Osteoblast (primary cell): ENCODE measurements around the gene TMEM250. TPM values are rescaled to one million over a fixed set of nuclear protein-coding genes. Genes with fewer than 3 reads are reported as not detected.

Experiments used
- DNase-seq: peaks from one replicate; pipeline ENCODE4 v3.0.0; 2011; ENCODE audit warnings: low spot score, mixed read lengths; ENCODE audit not compliant: insufficient read length; ENCODE audit errors: missing footprints
- H2AFZ ChIP-seq: 2 replicates; pipeline ENCODE4 v1.6.0; 2011; ENCODE audit warnings: mild to moderate bottlenecking, low read length
- H3K27ac ChIP-seq: 2 replicates; pipeline ENCODE4 v1.5.1; 2011; ENCODE audit warnings: mild to moderate bottlenecking, low read depth, low read length, moderate library complexity
- H3K27me3 ChIP-seq: 2 replicates; pipeline ENCODE4 v1.6.0; 2012; ENCODE audit warnings: mild to moderate bottlenecking, control low read depth, inconsistent platforms, low read length, moderate library complexity; ENCODE audit not compliant: insufficient read depth
- H3K36me3 ChIP-seq: 2 replicates; pipeline ENCODE4 v1.5.1; 2011; ENCODE audit warnings: mild to moderate bottlenecking, low read length, control low read depth, moderate library complexity; ENCODE audit not compliant: insufficient read depth
- H3K4me1 ChIP-seq: 2 replicates; pipeline ENCODE4 v1.5.1; 2011; ENCODE audit warnings: mild to moderate bottlenecking, low read length, control low read depth, moderate library complexity; ENCODE audit not compliant: insufficient read depth
- H3K4me2 ChIP-seq: 2 replicates; pipeline ENCODE4 v1.6.0; 2011; ENCODE audit warnings: mild to moderate bottlenecking, low read length; ENCODE audit not compliant: insufficient read depth
- H3K4me3 ChIP-seq: fragments of 200-600 bp; sonication (generic); 3 replicates; pipeline ENCODE4 v1.5.1; 2012; ENCODE audit warnings: mild to moderate bottlenecking, low read length, inconsistent platforms; ENCODE audit not compliant: insufficient read depth
- H3K79me2 ChIP-seq: 2 replicates; pipeline ENCODE4 v1.6.0; 2012; ENCODE audit warnings: mild to moderate bottlenecking, low read length, control low read depth, inconsistent platforms; ENCODE audit not compliant: insufficient read depth
- H3K9me3 ChIP-seq: 2 replicates; pipeline ENCODE4 v1.5.1; 2011; ENCODE audit warnings: low read depth, low read length, control low read depth
- H4K20me1 ChIP-seq: 2 replicates; pipeline ENCODE4 v1.6.0; 2012; ENCODE audit warnings: mild to moderate bottlenecking, low read length, control low read depth; ENCODE audit not compliant: insufficient read depth
- CTCF ChIP-seq: IDR thresholded peaks from 2 replicates; pipeline ENCODE4 v1.5.1; 2011; ENCODE audit warnings: mild to moderate bottlenecking, low read depth, low read length, moderate library complexity; ENCODE audit errors: extremely low read depth
- total RNA-seq: library from RNA; depleted of rRNA; stranded (reverse); fragments of >200 nt; gene quantifications from 2 replicates; pipeline ENCODE4 v1.2.3, GENCODE V29; 2012

TMEM250 gene
- total RNA-seq, 1 donor, result 65.5 TPM

DNA sequence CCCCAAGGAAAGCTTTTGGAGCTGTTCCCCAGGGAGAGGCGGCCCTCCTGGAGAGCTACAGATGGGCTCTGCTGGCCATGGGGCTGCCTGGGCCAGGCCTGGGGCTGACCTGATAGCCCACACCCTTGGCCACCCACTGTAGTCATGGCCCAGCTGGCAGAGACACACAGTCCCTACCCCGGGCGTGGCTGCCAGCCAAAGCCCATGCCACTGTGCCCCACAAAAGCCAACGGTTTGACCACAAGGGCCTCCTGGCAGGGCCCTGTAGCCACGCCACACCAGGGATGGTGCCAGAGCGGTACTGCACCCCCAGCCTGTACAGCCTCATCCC lies 38.8 kb downstream of the TMEM250 start:
- Histone ChIP-seq H3K36me3 (peaks cover under 1% of the 10 kb centered on the region), H3K27ac (no peak overlapping the region), H3K9me3 (no peaks in the 10 kb centered on the region), H3K4me2 (no peak overlapping the region), H3K27me3 (no peaks in the 10 kb centered on the region), H3K4me1 (no peaks in the 10 kb centered on the region), H3K79me2 (peaks cover 93% of the 10 kb centered on the region), H3K4me3 (no peak overlapping the region), H4K20me1 (peaks cover 70% of the 10 kb centered on the region), H2AFZ (no peak overlapping the region)
- DNase-seq, result peak; percentile 80
- no peak for TF ChIP-seq CTCF

DNA sequence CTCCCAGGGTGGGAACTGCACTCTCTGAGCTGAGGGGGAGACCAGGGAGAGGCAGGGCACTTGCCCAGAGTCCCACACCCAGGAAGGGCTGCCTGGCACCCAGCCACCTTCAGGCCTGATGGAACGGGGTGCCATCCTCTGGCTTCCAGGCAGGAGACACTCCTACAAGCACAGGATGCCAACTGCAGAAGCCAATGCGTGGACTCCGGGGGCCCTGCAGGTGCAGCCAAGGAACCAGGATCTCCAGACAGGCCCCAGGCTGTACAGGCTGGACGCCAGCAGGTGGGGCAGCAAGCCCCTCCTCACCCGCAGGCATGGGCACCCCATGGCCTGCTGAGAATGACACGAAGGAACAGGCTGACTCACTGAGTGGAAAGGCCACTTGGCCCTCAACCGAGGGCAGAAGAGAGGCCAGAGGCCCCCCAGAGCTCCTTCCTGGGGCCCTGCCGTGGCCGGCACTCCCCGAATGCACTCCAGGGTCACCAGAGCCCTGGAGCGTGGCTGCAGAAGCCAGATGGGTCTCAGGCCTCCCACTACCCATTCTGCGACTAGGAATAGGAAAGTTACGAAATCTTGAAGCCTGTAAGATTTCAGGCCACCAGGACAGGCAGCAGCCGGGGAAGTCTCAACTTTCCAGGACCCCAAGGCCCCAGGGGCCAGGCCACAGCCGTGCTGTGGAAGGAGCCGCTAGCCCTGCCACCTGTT lies 39.3 kb downstream of the TMEM250 start:
- Histone ChIP-seq H3K4me2 (no peak overlapping the region), H2AFZ (no peak overlapping the region), H3K4me3 (no peak overlapping the region), H4K20me1 (peaks cover 65% of the 10 kb centered on the region), H3K27ac (no peak overlapping the region), H3K9me3 (no peaks in the 10 kb centered on the region), H3K4me1 (no peaks in the 10 kb centered on the region), H3K27me3 (no peaks in the 10 kb centered on the region), H3K79me2 (peaks cover 93% of the 10 kb centered on the region), H3K36me3 (peaks cover 4% of the 10 kb centered on the region)
- TF ChIP-seq CTCF, result no peak
- DNase-seq, result peak; percentile 41

- peaks cover 88% of the 10 kb centered on the region for H3K79me2 ChIP-seq
Observed at GRCh38 chr9:136078498-136079011, 40.1 kb downstream of the TMEM250 start.

More at GRCh38 chr9:136078498-136079011, 40.1 kb downstream of the TMEM250 start:
- Histone ChIP-seq H3K4me3 (no peak overlapping the region), H3K9me3 (no peaks in the 10 kb centered on the region), H3K4me1 (no peaks in the 10 kb centered on the region), H3K36me3 (peaks cover 4% of the 10 kb centered on the region), H4K20me1 (peaks cover 60% of the 10 kb centered on the region), H3K4me2 (no peak overlapping the region), H3K27me3 (no peaks in the 10 kb centered on the region), H3K27ac (no peak overlapping the region), H2AFZ (no peak overlapping the region)
- DNase-seq, result peak; percentile 55
- no peak for TF ChIP-seq CTCF
